NB4 (cell line): ENCODE measurements around the gene POU2F1.

Source experiments
- DNase-seq: peaks from one replicate; pipeline ENCODE4 v3.0.0; 2010; ENCODE audit warnings: low read depth
- H3K4me3 ChIP-seq: one replicate; pipeline ENCODE4 v1.5.1; 2011; ENCODE audit warnings: mild to moderate bottlenecking, low read depth, low read length, moderate library complexity
- MYC ChIP-seq: IDR thresholded peaks from 2 replicates; pipeline ENCODE4 v1.6.1; 2011; ENCODE audit warnings: low read depth, low read length
- POLR2A ChIP-seq: IDR thresholded peaks from 2 replicates; pipeline ENCODE4 v1.6.1; 2011; ENCODE audit warnings: mild to moderate bottlenecking; ENCODE audit not compliant: insufficient read length; ENCODE audit errors: extremely low read depth
- TF ChIP-seq, protein P1 (sequence below): IDR thresholded peaks from 2 replicates; pipeline ENCODE4 v1.6.1; 2011; ENCODE audit warnings: low read depth, low read length
- TF ChIP-seq, protein P2 (sequence below): IDR thresholded peaks from one replicate; pipeline ENCODE4 v1.5.1; 2012; ENCODE audit warnings: low read depth, low read length

The POU2F1 gene

GRCh38 chr1:167220537-167221125, at the start of gene POU2F1:
POU2F1 (plus strand) TSS chr1:167220886; CDS start chr1:167220898, 12 bp downstream.
- peak; percentile 95 for DNase-seq
- TF ChIP-seq, protein P1, sequence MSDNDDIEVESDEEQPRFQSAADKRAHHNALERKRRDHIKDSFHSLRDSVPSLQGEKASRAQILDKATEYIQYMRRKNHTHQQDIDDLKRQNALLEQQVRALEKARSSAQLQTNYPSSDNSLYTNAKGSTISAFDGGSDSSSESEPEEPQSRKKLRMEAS = peak; percentile 47
- TF ChIP-seq, protein P2, sequence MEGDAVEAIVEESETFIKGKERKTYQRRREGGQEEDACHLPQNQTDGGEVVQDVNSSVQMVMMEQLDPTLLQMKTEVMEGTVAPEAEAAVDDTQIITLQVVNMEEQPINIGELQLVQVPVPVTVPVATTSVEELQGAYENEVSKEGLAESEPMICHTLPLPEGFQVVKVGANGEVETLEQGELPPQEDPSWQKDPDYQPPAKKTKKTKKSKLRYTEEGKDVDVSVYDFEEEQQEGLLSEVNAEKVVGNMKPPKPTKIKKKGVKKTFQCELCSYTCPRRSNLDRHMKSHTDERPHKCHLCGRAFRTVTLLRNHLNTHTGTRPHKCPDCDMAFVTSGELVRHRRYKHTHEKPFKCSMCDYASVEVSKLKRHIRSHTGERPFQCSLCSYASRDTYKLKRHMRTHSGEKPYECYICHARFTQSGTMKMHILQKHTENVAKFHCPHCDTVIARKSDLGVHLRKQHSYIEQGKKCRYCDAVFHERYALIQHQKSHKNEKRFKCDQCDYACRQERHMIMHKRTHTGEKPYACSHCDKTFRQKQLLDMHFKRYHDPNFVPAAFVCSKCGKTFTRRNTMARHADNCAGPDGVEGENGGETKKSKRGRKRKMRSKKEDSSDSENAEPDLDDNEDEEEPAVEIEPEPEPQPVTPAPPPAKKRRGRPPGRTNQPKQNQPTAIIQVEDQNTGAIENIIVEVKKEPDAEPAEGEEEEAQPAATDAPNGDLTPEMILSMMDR = peak; percentile 46
- TF ChIP-seq POLR2A (peak; percentile 44), MYC (no peak)
- peak within 1 kb of the TSS; percentile 82 for H3K4me3 ChIP-seq

GRCh38 chr1:167171286-167171929, 49.3 kb upstream of the POU2F1 start:
- TF ChIP-seq, protein P1 = no peak
- TF ChIP-seq MYC (no peak), POLR2A (no peak)
- TF ChIP-seq, protein P2 = no peak
- no peak overlapping the region for H3K4me3 ChIP-seq
- no peak for DNase-seq

DNA sequence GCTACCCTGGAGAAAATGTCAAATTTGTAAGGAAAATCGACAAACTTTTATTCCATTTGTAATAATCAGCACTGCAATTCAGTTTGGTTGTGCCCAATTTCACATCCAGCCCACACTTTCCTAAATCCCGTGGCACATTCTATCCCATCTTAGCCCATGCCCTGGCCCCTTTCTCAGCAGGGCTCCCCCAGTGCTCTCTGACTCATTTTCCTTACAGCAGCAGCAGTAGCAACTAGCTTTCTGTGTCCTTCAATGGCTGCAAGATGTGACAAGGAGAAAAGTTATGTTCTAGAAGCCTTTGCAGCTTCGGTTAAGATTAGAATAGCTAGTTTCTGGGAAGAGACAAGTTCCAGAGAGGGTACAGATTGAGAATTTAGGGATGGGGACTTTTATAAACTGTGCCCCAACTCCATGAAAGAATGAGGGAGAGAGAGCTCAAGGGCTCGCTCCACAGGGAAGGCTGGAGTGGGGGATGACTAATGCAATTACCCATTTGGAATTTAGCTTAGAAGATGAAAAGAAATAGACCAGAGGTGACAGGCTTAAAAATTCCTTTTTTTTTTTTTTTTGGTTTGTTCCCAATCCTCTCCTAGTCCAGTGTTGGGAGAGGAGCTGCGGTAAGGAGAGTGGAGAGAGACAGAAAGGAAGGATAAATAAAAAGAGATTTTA, 47.0 kb upstream of the POU2F1 start:
- no peak for TF ChIP-seq POLR2A
- TF ChIP-seq, protein P1 = no peak
- no peak for TF ChIP-seq MYC
- TF ChIP-seq, protein P2 = no peak
- DNase-seq = no peak
- no peak overlapping the region for H3K4me3 ChIP-seq

DNA sequence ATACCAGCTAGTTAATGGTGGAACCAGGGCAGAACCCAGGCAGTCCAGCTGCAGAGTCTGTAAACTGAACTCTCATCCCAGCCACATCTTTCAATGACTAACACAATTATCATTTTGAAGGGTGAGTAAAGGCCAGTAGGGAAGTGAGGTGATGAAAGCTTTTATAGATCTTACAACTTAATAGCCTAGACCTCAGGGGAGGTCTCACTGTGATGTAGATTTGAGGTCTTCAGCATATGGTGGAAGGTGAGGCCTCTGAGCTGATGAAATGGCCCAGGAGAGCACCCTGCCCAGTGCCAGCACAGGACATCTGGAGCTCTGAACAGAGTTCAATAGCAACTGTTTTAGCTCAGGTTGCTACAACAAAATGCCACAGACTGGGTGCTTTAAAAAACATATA, 44.8 kb upstream of the POU2F1 start:
- TF ChIP-seq, protein P1 = no peak
- TF ChIP-seq, protein P2 = no peak
- TF ChIP-seq MYC (no peak), POLR2A (no peak)
- peak; percentile 20 for DNase-seq
- no peak overlapping the region for H3K4me3 ChIP-seq

DNA sequence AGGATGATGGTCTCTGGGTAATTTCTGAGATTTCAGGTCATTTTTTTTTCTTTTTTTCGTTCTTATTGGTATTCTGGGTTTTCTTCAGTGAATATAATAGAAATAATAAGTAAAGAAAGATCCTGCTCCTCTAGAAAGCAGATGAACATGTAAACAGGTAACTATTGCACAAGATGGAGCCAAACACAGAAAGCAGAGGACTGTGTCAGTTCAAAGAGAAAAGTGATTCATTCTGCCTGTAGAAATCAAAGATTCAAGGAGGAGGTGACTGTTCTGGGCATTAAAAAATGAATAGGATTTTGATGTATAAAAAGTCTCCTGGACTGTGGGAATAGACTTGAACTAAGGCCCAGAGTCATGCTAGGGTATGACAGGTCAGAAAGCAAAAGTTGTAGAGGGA, 41.9 kb upstream of the POU2F1 start:
- TF ChIP-seq POLR2A (no peak), MYC (no peak)
- TF ChIP-seq, protein P2 = no peak
- TF ChIP-seq, protein P1 = no peak
- no peak overlapping the region for H3K4me3 ChIP-seq
- DNase-seq = no peak
